HepG2 (cell line): ENCODE results near the gene ANTXR1. TPM values are rescaled to one million over a fixed set of nuclear protein-coding genes. Genes with fewer than 3 reads are reported as not detected.

Experiments used
- ATAD3A ChIP-seq: sonication (generic); formaldehyde crosslinking; IDR thresholded peaks from 2 replicates; pipeline ENCODE4 v1.4.0; 2020; ENCODE audit warnings: missing genetic modification reagents
- BORCS8-MEF2B ChIP-seq: sonication (generic); formaldehyde crosslinking; IDR thresholded peaks from 2 replicates; pipeline ENCODE4 v1.8.0; 2022; ENCODE audit warnings: mild to moderate bottlenecking, missing genetic modification reagents
- KMT2B ChIP-seq: IDR thresholded peaks from 2 replicates; pipeline ENCODE4 v1.6.1; 2016; ENCODE audit warnings: missing genetic modification reagents, missing compliant biosample characterization
- ZMYM3 ChIP-seq: sonication (generic); formaldehyde crosslinking; IDR thresholded peaks from 2 replicates; pipeline ENCODE4 v1.5.1; 2020; ENCODE audit warnings: mild to moderate bottlenecking, missing genetic modification reagents
- ZNF101 ChIP-seq: sonication (generic); formaldehyde crosslinking; IDR thresholded peaks from 2 replicates; pipeline ENCODE4 v1.4.0; 2020; ENCODE audit warnings: mild to moderate bottlenecking, low read depth, missing genetic modification reagents, borderline replicate concordance
- ZNF235 ChIP-seq: sonication (generic); formaldehyde crosslinking; IDR thresholded peaks from 2 replicates; pipeline ENCODE4 v1.8.1; 2023; ENCODE audit warnings: mild to moderate bottlenecking, missing genetic modification reagents, borderline replicate concordance
- ZNF33A ChIP-seq: sonication (generic); formaldehyde crosslinking; IDR thresholded peaks from 2 replicates; pipeline ENCODE4 v1.5.1; 2020; ENCODE audit warnings: missing genetic modification reagents, mild to moderate bottlenecking, moderate library complexity, borderline replicate concordance
- ZNF788 ChIP-seq: sonication (generic); formaldehyde crosslinking; IDR thresholded peaks from 2 replicates; pipeline ENCODE4 v1.5.0; 2020; ENCODE audit warnings: mild to moderate bottlenecking, missing genetic modification reagents, borderline replicate concordance
- polyA plus RNA-seq, 8 experiments: library from polyadenylated mRNA; depleted of rRNA in 3 of 8; stranded (reverse) in 7 of 8; unstranded in 1 of 8; fragments of >200 nt; fragmentation: Illumina TruSeq in 4 of 8; extraction: Trizol in 4 of 8; gene quantifications; 2 replicates each; pipeline versions ENCODE4 v1.2.1 to v1.2.3, GENCODE V29; 2011 to 2016; ENCODE audit warnings: low read depth in 4 of 8, missing spikeins in 1 of 8, mixed read lengths in 1 of 8; ENCODE audit not compliant: insufficient read depth in 1 of 8
- total RNA-seq, 5 experiments: library from RNA; depleted of rRNA; stranded (reverse); fragments of >200 nt; fragmentation: Illumina TruSeq; extraction: Trizol; gene quantifications; 2 replicates each; pipeline ENCODE4 v1.2.3, GENCODE V29; 2016; ENCODE audit warnings: low read depth in 1 of 5
- TF ChIP-seq, protein P1 (sequence below): sonication (generic); formaldehyde crosslinking; IDR thresholded peaks from 2 replicates; pipeline ENCODE4 v1.4.0; 2020; ENCODE audit warnings: mild to moderate bottlenecking, missing genetic modification reagents
- TF ChIP-seq, protein P2 (sequence below): sonication (generic); formaldehyde crosslinking; IDR thresholded peaks from 2 replicates; pipeline ENCODE4 v1.5.0; 2020; ENCODE audit warnings: missing genetic modification reagents
- TF ChIP-seq, protein P3 (sequence below): sonication (generic); formaldehyde crosslinking; IDR thresholded peaks from 2 replicates; pipeline ENCODE4 v1.5.1; 2020; ENCODE audit warnings: missing genetic modification reagents, mild to moderate bottlenecking, borderline replicate concordance
- TF ChIP-seq, protein P4 (sequence below): sonication (generic); formaldehyde crosslinking; IDR thresholded peaks from 2 replicates; pipeline ENCODE4 v1.8.0; 2022; ENCODE audit warnings: low read depth, missing genetic modification reagents

Gene ANTXR1
- total and polyA plus RNA-seq, 2 of the 13 experiments (the other 11 are each of a cell fraction or from before 2014, with no cell fraction given) = 4.5 to 12.7 TPM

DNA sequence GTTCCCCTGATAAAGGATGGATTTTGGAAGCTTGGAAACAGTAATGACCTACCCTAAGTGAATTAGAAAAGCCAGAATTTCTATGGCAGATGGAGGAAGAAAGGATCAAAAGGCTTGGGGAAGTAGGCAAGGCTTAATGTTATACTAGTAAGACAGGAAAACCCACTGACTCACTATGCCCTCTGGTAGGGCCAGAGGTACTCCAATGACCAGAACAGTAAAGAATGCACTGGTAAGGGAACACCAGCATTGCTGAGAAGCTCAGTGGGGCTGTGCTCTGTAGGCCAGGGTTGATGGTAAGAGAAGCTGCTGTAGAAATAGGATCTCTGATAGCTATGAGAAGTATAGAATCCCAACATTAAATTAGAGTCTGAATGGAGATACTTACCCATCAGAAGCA is 247.7 kb downstream of the ANTXR1 start (continued):
- TF ChIP-seq, protein P1, sequence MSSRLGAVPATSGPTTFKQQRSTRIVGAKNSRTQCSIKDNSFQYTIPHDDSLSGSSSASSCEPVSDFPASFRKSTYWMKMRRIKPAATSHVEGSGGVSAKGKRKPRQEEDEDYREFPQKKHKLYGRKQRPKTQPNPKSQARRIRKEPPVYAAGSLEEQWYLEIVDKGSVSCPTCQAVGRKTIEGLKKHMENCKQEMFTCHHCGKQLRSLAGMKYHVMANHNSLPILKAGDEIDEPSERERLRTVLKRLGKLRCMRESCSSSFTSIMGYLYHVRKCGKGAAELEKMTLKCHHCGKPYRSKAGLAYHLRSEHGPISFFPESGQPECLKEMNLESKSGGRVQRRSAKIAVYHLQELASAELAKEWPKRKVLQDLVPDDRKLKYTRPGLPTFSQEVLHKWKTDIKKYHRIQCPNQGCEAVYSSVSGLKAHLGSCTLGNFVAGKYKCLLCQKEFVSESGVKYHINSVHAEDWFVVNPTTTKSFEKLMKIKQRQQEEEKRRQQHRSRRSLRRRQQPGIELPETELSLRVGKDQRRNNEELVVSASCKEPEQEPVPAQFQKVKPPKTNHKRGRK (CRISPR knock-in tag) = no peak
- no peak for TF ChIP-seq ZNF101 (CRISPR knock-in tag)
- no peak for TF ChIP-seq ZNF788 (CRISPR knock-in tag)
- no peak for TF ChIP-seq ZMYM3 (CRISPR knock-in tag)
- no peak for TF ChIP-seq BORCS8-MEF2B
- TF ChIP-seq, protein P2, sequence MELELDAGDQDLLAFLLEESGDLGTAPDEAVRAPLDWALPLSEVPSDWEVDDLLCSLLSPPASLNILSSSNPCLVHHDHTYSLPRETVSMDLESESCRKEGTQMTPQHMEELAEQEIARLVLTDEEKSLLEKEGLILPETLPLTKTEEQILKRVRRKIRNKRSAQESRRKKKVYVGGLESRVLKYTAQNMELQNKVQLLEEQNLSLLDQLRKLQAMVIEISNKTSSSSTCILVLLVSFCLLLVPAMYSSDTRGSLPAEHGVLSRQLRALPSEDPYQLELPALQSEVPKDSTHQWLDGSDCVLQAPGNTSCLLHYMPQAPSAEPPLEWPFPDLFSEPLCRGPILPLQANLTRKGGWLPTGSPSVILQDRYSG (CRISPR knock-in tag) = no peak
- TF ChIP-seq, protein P3, sequence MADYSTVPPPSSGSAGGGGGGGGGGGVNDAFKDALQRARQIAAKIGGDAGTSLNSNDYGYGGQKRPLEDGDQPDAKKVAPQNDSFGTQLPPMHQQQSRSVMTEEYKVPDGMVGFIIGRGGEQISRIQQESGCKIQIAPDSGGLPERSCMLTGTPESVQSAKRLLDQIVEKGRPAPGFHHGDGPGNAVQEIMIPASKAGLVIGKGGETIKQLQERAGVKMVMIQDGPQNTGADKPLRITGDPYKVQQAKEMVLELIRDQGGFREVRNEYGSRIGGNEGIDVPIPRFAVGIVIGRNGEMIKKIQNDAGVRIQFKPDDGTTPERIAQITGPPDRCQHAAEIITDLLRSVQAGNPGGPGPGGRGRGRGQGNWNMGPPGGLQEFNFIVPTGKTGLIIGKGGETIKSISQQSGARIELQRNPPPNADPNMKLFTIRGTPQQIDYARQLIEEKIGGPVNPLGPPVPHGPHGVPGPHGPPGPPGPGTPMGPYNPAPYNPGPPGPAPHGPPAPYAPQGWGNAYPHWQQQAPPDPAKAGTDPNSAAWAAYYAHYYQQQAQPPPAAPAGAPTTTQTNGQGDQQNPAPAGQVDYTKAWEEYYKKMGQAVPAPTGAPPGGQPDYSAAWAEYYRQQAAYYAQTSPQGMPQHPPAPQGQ (CRISPR knock-in tag) = no peak
- no peak for TF ChIP-seq ZNF235 (CRISPR knock-in tag)
- TF ChIP-seq, protein P4, sequence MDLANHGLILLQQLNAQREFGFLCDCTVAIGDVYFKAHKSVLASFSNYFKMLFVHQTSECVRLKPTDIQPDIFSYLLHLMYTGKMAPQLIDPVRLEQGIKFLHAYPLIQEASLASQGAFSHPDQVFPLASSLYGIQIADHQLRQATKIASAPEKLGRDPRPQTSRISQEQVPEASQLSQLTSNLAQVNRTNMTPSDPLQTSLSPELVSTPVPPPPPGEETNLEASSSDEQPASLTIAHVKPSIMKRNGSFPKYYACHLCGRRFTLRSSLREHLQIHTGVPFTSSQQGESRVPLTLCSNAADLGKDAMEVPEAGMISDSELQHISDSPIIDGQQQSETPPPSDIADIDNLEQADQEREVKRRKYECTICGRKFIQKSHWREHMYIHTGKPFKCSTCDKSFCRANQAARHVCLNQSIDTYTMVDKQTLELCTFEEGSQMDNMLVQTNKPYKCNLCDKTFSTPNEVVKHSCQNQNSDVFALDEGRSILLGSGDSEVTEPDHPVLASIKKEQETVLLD (CRISPR knock-in tag) = no peak
- no peak for TF ChIP-seq ATAD3A
- no peak for TF ChIP-seq ZNF33A (CRISPR knock-in tag)
- no peak for TF ChIP-seq KMT2B (CRISPR knock-in tag)
